ENCODE results near the gene AIM2.
"Not testable (repeated sequence)": the region's sequence is repeated elsewhere in the genome, so short reads cannot be mapped to it uniquely, and the experiment has no call there.

The AIM2 gene, protein sequence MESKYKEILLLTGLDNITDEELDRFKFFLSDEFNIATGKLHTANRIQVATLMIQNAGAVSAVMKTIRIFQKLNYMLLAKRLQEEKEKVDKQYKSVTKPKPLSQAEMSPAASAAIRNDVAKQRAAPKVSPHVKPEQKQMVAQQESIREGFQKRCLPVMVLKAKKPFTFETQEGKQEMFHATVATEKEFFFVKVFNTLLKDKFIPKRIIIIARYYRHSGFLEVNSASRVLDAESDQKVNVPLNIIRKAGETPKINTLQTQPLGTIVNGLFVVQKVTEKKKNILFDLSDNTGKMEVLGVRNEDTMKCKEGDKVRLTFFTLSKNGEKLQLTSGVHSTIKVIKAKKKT

DNA sequence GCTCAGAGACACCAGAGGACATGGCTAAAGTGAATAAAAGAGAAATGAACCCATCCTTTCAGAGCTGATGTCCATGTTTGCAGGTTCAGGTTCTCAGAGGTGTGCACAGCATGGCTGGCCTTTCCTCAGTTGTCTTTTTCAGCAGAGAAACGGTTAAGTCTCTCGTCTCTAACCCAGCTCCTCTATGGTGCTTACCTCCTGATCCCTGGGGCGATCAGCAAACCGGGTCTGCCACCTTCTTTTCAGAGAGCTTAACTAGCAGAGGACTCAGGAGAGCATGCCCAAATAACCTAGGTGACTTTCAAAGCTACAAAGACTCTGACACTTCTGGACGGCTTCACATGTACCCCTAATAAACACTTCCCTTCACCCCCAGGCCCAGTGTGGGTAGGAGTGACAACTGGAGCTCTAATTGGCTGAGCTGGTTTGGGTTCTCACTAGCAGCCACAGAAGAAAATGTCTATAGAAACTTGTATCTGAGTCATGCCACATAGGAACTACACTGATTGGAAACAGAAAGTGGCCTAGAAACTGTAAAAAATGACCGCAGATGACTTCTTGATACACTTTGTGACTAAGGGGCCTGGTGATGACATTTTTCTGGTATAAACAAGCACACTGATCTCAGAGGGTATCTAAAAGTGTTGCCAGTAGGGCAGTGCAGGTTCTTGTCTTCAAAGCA, at the start of gene AIM2:
AIM2 (minus strand) TSS at position 329 of the 682 bp plus-strand sequence. CDS start 3,267 bp downstream, outside the sequence.
- no CpG with 5 or more reads among the region's 6 CpGs for WGBS (ENCODE audit: insufficient coverage, insufficient read length)
- no peaks in the 10 kb centered on the region for H3K4me1 ChIP-seq (ENCODE audit: control insufficient read depth, insufficient read depth, low read length)
- no peak for DNase-seq (ENCODE audit: low read depth, low spot score)
- H3K27ac ChIP-seq (ENCODE audit: low read length), result no peak within 1 kb of the TSS
- no peaks in the 10 kb centered on the region for H3K9me3 ChIP-seq (ENCODE audit: control insufficient read depth, insufficient read depth, low read length)
- H3K27me3 ChIP-seq (ENCODE audit: control insufficient read depth, insufficient read depth, low read length), result no peaks in the 10 kb centered on the region
- no peak within 1 kb of the TSS for H3K4me3 ChIP-seq (ENCODE audit: low read length)
- H3K36me3 ChIP-seq (ENCODE audit: control insufficient read depth, insufficient read depth, low read length), result no peaks in the 10 kb centered on the region

DNA sequence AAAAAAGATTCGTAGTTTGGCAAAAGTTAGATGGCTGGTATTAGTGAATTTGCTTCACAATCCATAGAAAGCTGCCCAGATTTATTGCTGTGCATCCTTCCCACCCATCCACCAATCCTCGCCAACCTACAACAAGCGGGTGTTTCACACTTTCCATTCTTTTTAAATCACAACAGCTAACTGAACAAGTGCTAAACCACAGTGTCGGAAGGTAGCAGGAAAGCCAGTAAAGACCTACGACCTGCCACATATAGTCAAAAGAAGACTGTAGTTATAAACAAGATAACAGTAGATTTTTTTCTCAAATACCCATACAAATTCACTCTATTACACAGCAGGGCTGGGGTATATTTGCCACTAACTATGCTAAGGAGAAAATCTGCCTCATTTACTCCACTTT, 47.0 kb upstream of the AIM2 start:
- no peak overlapping the region for H3K4me3 ChIP-seq (ENCODE audit: low read length)
- no CpG with 5 or more reads among the region's 5 CpGs for WGBS (ENCODE audit: insufficient coverage, insufficient read length)
- no peaks in the 10 kb centered on the region for H3K9me3 ChIP-seq (ENCODE audit: control insufficient read depth, insufficient read depth, low read length)
- no peaks in the 10 kb centered on the region for H3K36me3 ChIP-seq (ENCODE audit: control insufficient read depth, insufficient read depth, low read length)
- H3K27ac ChIP-seq (ENCODE audit: low read length), result no peak overlapping the region
- DNase-seq (ENCODE audit: low read depth, low spot score), result no peak
- H3K4me1 ChIP-seq (ENCODE audit: control insufficient read depth, insufficient read depth, low read length), result 0 out of 2 replicates have a peak, but pooled peaks cover 1% of the 10 kb centered on the region
- no peaks in the 10 kb centered on the region for H3K27me3 ChIP-seq (ENCODE audit: control insufficient read depth, insufficient read depth, low read length)

DNA sequence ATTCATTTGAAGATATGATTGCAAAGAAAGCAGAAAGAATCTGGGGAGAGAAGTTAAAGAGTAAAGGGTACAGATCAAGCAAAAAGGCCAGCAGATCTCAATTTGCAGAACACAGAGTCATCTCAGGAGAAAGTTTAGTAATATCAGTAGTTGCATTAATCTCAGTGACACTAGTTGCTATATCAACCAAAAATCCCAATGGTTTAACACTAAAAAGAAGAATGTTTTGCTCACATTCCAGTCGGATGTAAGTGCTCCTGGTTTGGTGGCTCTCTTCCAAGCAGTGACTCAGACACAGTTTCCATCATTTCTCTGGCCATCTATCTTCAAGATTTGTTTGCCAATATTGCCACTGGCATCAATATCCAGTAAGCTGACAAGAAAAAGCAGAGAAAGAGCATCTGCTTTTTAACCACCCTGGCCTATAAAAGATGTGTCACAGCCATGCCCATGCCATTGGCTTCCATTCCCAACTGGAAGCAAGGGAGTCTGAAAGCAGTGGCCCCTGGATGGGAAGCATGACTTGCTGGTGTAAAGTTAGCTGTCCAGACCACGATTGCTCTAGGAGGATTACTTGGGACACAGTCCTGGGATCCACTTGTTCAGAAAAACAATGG, 45.5 kb upstream of the AIM2 start:
- WGBS (ENCODE audit: insufficient coverage, insufficient read length), result no CpG with 5 or more reads among the region's 2 CpGs
- 0 out of 2 replicates have a peak, but pooled peaks cover 1% of the 10 kb centered on the region for H3K4me1 ChIP-seq (ENCODE audit: control insufficient read depth, insufficient read depth, low read length)

DNA sequence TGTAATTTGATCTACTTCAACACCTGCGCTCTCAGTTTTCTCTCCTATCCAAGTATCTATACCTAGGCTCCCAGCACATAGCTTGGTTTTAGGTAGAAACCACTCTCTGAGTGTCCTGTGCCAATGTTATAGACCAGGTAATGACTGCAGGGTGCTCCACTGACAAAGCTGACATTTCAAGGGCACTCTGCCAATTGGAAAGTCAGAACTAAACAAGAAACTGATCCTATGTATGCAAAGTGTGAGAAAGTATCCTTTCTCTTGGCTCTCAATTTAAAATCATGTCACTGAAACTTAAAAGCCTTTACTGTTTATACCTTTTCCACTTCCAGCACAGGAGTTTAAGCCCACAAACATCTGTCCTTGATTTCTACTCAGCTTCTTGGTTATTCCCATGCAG, 45.0 kb upstream of the AIM2 start:
- no CpG with 5 or more reads among the region's 1 CpG for WGBS (ENCODE audit: insufficient coverage, insufficient read length)
- DNase-seq (ENCODE audit: low read depth, low spot score), result no peak
- Histone ChIP-seq H3K36me3 (ENCODE audit: control insufficient read depth, insufficient read depth, low read length) (no peaks in the 10 kb centered on the region), H3K9me3 (ENCODE audit: control insufficient read depth, insufficient read depth, low read length) (no peaks in the 10 kb centered on the region), H3K4me1 (ENCODE audit: control insufficient read depth, insufficient read depth, low read length) (0 out of 2 replicates have a peak, but pooled peaks cover 1% of the 10 kb centered on the region), H3K4me3 (ENCODE audit: low read length) (no peak overlapping the region), H3K27me3 (ENCODE audit: control insufficient read depth, insufficient read depth, low read length) (no peaks in the 10 kb centered on the region), H3K27ac (ENCODE audit: low read length) (no peak overlapping the region)

More for the DNA sequence above, 45.5 kb upstream of the AIM2 start:
- H3K27me3 ChIP-seq (ENCODE audit: control insufficient read depth, insufficient read depth, low read length), result no peaks in the 10 kb centered on the region
- no peak for DNase-seq (ENCODE audit: low read depth, low spot score)
- no peaks in the 10 kb centered on the region for H3K36me3 ChIP-seq (ENCODE audit: control insufficient read depth, insufficient read depth, low read length)
- H3K27ac ChIP-seq (ENCODE audit: low read length), result no peak overlapping the region
- H3K4me3 ChIP-seq (ENCODE audit: low read length), result no peak overlapping the region
- no peaks in the 10 kb centered on the region for H3K9me3 ChIP-seq (ENCODE audit: control insufficient read depth, insufficient read depth, low read length)

DNA sequence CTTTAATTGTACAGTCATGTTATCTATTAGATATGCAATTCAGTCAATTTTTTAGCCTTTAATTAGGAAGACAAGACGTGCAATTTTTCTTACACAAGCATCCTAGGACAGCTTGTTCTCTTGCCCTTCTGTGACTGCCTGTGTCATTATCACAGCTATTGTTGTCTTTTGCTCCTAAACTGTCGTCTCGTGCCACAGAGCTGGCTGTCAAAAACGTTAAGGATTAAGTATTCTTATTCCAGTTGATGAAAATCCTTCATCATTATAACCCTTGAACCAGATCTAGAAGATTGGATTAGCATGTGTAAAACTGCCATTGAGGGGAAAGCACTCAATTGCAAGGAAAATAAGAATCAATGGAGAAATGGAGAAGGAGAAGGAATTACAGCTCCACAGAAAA, 43.8 kb upstream of the AIM2 start:
- no peaks in the 10 kb centered on the region for H3K27me3 ChIP-seq (ENCODE audit: control insufficient read depth, insufficient read depth, low read length)
- H3K4me3 ChIP-seq (ENCODE audit: low read length), result no peak overlapping the region
- no peak for DNase-seq (ENCODE audit: low read depth, low spot score)
- no peak overlapping the region for H3K27ac ChIP-seq (ENCODE audit: low read length)
- no peaks in the 10 kb centered on the region for H3K36me3 ChIP-seq (ENCODE audit: control insufficient read depth, insufficient read depth, low read length)
- 0 out of 2 replicates have a peak, but pooled peaks cover 1% of the 10 kb centered on the region for H3K4me1 ChIP-seq (ENCODE audit: control insufficient read depth, insufficient read depth, low read length)
- H3K9me3 ChIP-seq (ENCODE audit: control insufficient read depth, insufficient read depth, low read length), result no peaks in the 10 kb centered on the region
- no CpG with 5 or more reads among the region's 4 CpGs for WGBS (ENCODE audit: insufficient coverage, insufficient read length)

DNA sequence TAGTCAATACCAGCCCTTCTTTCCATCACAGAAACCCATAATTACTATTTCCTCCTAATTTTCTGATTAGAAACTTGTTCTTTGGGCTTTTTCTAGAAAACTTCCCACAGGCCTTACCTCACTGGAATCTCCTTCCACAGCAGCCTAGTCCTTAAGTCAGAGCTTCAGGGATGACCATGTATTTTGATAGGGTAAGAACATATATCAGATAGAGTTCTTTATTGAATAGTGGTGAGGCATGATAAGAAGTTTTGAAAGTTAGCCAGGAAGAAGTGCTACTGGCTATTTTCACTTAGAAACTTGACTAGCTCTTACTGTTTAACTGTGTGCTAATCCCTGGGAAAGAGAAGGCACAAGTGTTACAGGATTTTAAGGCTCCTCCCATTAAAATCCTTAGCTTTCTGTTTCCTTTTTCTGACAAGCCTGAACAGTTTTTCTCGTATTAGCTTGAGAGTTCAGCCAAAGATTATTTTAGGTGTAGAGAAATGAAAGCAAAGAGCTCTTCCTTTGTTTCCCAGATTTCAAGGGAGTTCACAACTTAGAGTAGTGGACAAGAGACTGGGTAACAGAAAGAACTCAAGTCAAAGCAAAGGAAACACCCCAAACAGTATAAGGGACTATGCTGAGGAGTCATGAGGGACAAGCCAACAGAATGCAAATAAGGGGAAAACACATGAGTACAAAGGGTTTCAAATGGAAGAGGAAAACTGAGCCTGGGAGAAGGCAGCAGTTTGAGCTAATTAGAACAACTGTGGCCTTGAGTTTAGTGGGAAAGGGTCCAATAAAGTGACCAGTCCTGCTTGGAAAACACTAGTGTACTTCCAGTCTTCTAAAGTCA, 37.2 kb upstream of the AIM2 start:
- DNase-seq (ENCODE audit: low read depth, low spot score), result no peak
- no peaks in the 10 kb centered on the region for H3K36me3 ChIP-seq (ENCODE audit: control insufficient read depth, insufficient read depth, low read length)
- no CpG with 5 or more reads among the region's 1 CpG for whole genome bisulfite sequencing (ENCODE audit: insufficient coverage, insufficient read length)

DNA sequence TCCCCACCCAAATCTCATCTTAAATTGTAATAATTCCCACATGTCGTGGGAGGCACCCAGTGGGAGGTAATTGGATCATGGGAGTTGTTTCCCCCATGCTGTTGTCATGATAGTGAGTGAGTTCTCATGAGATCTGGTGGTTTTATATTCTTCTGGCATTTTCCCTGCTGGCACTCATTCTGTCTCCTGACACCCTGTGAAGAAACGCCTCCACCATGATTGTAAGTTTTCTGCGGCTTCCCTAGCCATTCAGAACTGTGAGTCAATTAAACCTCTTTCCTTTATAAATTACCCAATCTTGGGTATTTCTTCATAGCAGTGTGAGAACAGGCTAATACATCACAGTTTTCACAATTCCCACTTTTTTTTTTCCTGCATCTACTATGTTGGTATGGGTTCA, 26.5 kb upstream of the AIM2 start:
- not testable (repeated sequence) for H3K27me3 ChIP-seq (ENCODE audit: control insufficient read depth, insufficient read depth, low read length); H3K27ac ChIP-seq (ENCODE audit: low read length); H3K9me3 ChIP-seq (ENCODE audit: control insufficient read depth, insufficient read depth, low read length); H3K4me1 ChIP-seq (ENCODE audit: control insufficient read depth, insufficient read depth, low read length); H3K36me3 ChIP-seq (ENCODE audit: control insufficient read depth, insufficient read depth, low read length); H3K4me3 ChIP-seq (ENCODE audit: low read length); DNase-seq (ENCODE audit: low read depth, low spot score)
- no CpG with 5 or more reads among the region's 3 CpGs for WGBS (ENCODE audit: insufficient coverage, insufficient read length)

More for the DNA sequence above, 37.2 kb upstream of the AIM2 start:
- no peak overlapping the region for H3K27ac ChIP-seq (ENCODE audit: low read length)
- H3K4me3 ChIP-seq (ENCODE audit: low read length), result no peak overlapping the region
- no peaks in the 10 kb centered on the region for H3K9me3 ChIP-seq (ENCODE audit: control insufficient read depth, insufficient read depth, low read length)
- no peaks in the 10 kb centered on the region for H3K4me1 ChIP-seq (ENCODE audit: control insufficient read depth, insufficient read depth, low read length)
- H3K27me3 ChIP-seq (ENCODE audit: control insufficient read depth, insufficient read depth, low read length), result no peaks in the 10 kb centered on the region

DNA sequence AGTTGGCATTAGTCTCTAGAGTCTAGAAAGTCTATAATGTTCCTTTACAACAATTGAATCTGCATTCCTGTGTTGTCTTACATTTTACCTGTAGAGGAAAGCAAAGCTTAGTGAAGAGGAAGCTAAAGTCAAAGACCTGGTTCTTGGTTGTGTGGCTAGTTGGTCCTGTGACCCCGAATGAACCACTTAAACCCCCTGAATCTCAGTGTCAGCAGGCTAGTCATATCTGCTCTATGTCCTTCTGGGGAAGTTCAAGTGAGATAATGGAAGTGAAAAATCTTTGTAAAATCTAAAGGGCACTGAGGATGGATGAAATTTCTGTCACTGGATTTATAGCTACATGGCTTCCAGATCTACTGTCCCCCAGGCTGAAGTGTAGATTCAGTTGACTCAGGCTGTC, 24.0 kb upstream of the AIM2 start:
- DNase-seq (ENCODE audit: low read depth, low spot score), result no peak
- H3K9me3 ChIP-seq (ENCODE audit: control insufficient read depth, insufficient read depth, low read length), result no peaks in the 10 kb centered on the region
- no CpG with 5 or more reads among the region's 1 CpG for WGBS (ENCODE audit: insufficient coverage, insufficient read length)
- H3K4me1 ChIP-seq (ENCODE audit: control insufficient read depth, insufficient read depth, low read length), result no peaks in the 10 kb centered on the region
- H3K27me3 ChIP-seq (ENCODE audit: control insufficient read depth, insufficient read depth, low read length), result no peaks in the 10 kb centered on the region
- H3K36me3 ChIP-seq (ENCODE audit: control insufficient read depth, insufficient read depth, low read length), result no peaks in the 10 kb centered on the region
- H3K27ac ChIP-seq (ENCODE audit: low read length), result no peak overlapping the region
- H3K4me3 ChIP-seq (ENCODE audit: low read length), result no peak overlapping the region

DNA sequence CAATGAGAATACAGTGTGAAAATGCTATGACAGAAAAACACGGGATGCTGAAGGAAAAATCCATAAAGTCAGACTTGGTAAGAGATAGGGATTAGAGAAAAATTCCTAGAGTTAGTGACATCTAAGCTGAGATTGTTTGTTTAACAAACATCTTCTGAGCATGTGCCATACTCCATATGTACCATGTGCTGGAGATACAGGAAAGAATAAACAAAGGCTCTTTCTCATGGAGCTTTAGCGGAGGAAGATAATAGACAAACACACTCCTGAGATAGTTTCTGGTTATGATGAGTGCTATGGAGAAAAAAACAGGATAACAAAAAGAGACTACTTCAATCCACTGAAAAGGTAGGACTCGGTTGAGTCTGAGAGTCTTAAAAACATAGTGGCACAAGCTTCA, 22.0 kb upstream of the AIM2 start:
- WGBS (ENCODE audit: insufficient coverage, insufficient read length), result no CpG with 5 or more reads among the region's 3 CpGs
- Histone ChIP-seq H3K9me3 (ENCODE audit: control insufficient read depth, insufficient read depth, low read length) (no peaks in the 10 kb centered on the region), H3K4me1 (ENCODE audit: control insufficient read depth, insufficient read depth, low read length) (no peaks in the 10 kb centered on the region), H3K36me3 (ENCODE audit: control insufficient read depth, insufficient read depth, low read length) (no peaks in the 10 kb centered on the region), H3K4me3 (ENCODE audit: low read length) (no peak overlapping the region), H3K27ac (ENCODE audit: low read length) (no peak overlapping the region), H3K27me3 (ENCODE audit: control insufficient read depth, insufficient read depth, low read length) (no peaks in the 10 kb centered on the region)
- DNase-seq (ENCODE audit: low read depth, low spot score), result no peak

Data from iPS DF 6.9 (cell line).